Central memory CD8-positive, alpha-beta T cell (primary cell): Measurements from ENCODE around the gene GPX7.

Source experiments
- ATAC-seq: fragments of 150-1000 bp; cut with Tn5 transposase; replicated peaks from 2 replicates; pipeline ENCODE4 v1.10.0; 2022; ENCODE audit warnings: mild to moderate bottlenecking, moderate FRiP score, moderate number of reproducible peaks; ENCODE audit not compliant: poor library complexity, severe bottlenecking; ENCODE audit errors: extremely low read depth
- DNase-seq, 2 donors: peaks; one replicate each; pipeline ENCODE4 v3.0.0; 2021; ENCODE audit warnings: low spot score in 2 of 2
- H3K27ac Mint-ChIP-seq: one replicate; pipeline ENCODE4 v1.8.0; 2022; ENCODE audit warnings: low read depth, mild to moderate bottlenecking, moderate library complexity, mixed read lengths
- H3K27me3 Mint-ChIP-seq: one replicate; pipeline ENCODE4 v1.8.0; 2022; ENCODE audit warnings: mixed read lengths
- H3K36me3 Mint-ChIP-seq: one replicate; pipeline ENCODE4 v1.8.0; 2022; ENCODE audit warnings: mild to moderate bottlenecking, moderate library complexity, mixed read lengths; ENCODE audit not compliant: insufficient read depth
- H3K4me1 Mint-ChIP-seq: one replicate; pipeline ENCODE4 v1.8.0; 2022; ENCODE audit warnings: mixed read lengths
- H3K4me3 Mint-ChIP-seq: one replicate; pipeline ENCODE4 v1.8.0; 2022; ENCODE audit warnings: mild to moderate bottlenecking, moderate library complexity, mixed read lengths
- H3K9me3 Mint-ChIP-seq: one replicate; pipeline ENCODE4 v1.8.0; 2022; ENCODE audit warnings: mixed read lengths

GPX7 gene

GRCh38 chr1:52593495-52593894 is 8.7 kb upstream of the GPX7 start:
- no peaks in the 10 kb centered on the region for H3K27me3 Mint-ChIP-seq
- H3K9me3 Mint-ChIP-seq: no peaks in the 10 kb centered on the region
- H3K27ac Mint-ChIP-seq: no peak overlapping the region
- DNase-seq: no peak
- H3K36me3 Mint-ChIP-seq: peaks cover 2% of the 10 kb centered on the region
- ATAC-seq: no peak
- H3K4me3 Mint-ChIP-seq: no peak overlapping the region
- H3K4me1 Mint-ChIP-seq: no peaks in the 10 kb centered on the region

GRCh38 chr1:52595061-52595460 is 7.1 kb upstream of the GPX7 start:
- no peak overlapping the region for H3K27ac Mint-ChIP-seq
- H3K4me3 Mint-ChIP-seq: no peak overlapping the region

GRCh38 chr1:52597912-52598311 is 4.3 kb upstream of the GPX7 start:
- H3K36me3 Mint-ChIP-seq: peaks cover 10% of the 10 kb centered on the region
- no peak overlapping the region for H3K4me3 Mint-ChIP-seq
- no peaks in the 10 kb centered on the region for H3K27me3 Mint-ChIP-seq
- DNase-seq (no peak), ATAC-seq (no peak)
- no peaks in the 10 kb centered on the region for H3K9me3 Mint-ChIP-seq
- no peak overlapping the region for H3K27ac Mint-ChIP-seq
- H3K4me1 Mint-ChIP-seq: peaks cover 15% of the 10 kb centered on the region

More at GRCh38 chr1:52595061-52595460, 7.1 kb upstream of the GPX7 start:
- H3K9me3 Mint-ChIP-seq: no peaks in the 10 kb centered on the region
- H3K4me1 Mint-ChIP-seq: no peaks in the 10 kb centered on the region
- no peak for ATAC-seq
- peaks cover 2% of the 10 kb centered on the region for H3K36me3 Mint-ChIP-seq
- no peak for DNase-seq
- H3K27me3 Mint-ChIP-seq: no peaks in the 10 kb centered on the region

- H3K36me3 Mint-ChIP-seq: peaks cover 12% of the 10 kb centered on the region
- H3K9me3 Mint-ChIP-seq: no peaks in the 10 kb centered on the region
- no peak overlapping the region for H3K27ac Mint-ChIP-seq
- DNase-seq (no peak), ATAC-seq (no peak)
- no peak overlapping the region for H3K4me3 Mint-ChIP-seq
- H3K27me3 Mint-ChIP-seq: no peaks in the 10 kb centered on the region
- H3K4me1 Mint-ChIP-seq: peaks cover 23% of the 10 kb centered on the region
Measured at GRCh38 chr1:52598729-52599128, 3.4 kb upstream of the GPX7 start.

- H3K4me3 Mint-ChIP-seq: no peak overlapping the region
- ATAC-seq (no peak), DNase-seq (no peak)
- no peaks in the 10 kb centered on the region for H3K9me3 Mint-ChIP-seq
- H3K27me3 Mint-ChIP-seq: no peaks in the 10 kb centered on the region
- H3K36me3 Mint-ChIP-seq: peaks cover 12% of the 10 kb centered on the region
- H3K27ac Mint-ChIP-seq: no peak overlapping the region
- H3K4me1 Mint-ChIP-seq: peaks cover 28% of the 10 kb centered on the region
Measured at GRCh38 chr1:52599236-52599635, 2.9 kb upstream of the GPX7 start.

- ATAC-seq: no peak
Measured at GRCh38 chr1:52600533-52601179, 1.5 kb upstream of the GPX7 start.

GRCh38 chr1:52601519-52601918 is 652 bp upstream of the GPX7 start:
- ATAC-seq (no peak), DNase-seq (no peak)
- Mint-ChIP-seq H3K27me3 (no peaks in the 10 kb centered on the region), H3K9me3 (no peaks in the 10 kb centered on the region), H3K4me3 (peak overlapping the region; percentile 88), H3K27ac (peak overlapping the region; percentile 88), H3K36me3 (peaks cover 16% of the 10 kb centered on the region), H3K4me1 (peaks cover 42% of the 10 kb centered on the region)

More at GRCh38 chr1:52600533-52601179, 1.5 kb upstream of the GPX7 start:
- Mint-ChIP-seq H3K27me3 (no peaks in the 10 kb centered on the region), H3K27ac (no peak overlapping the region), H3K4me1 (peaks cover 33% of the 10 kb centered on the region), H3K4me3 (peak overlapping the region; percentile 88), H3K9me3 (no peaks in the 10 kb centered on the region), H3K36me3 (peaks cover 12% of the 10 kb centered on the region)
- DNase-seq: no peak

- Mint-ChIP-seq H3K4me1 (peaks cover 52% of the 10 kb centered on the region), H3K9me3 (no peaks in the 10 kb centered on the region), H3K27ac (peak overlapping the region; percentile 94), H3K4me3 (peak overlapping the region; percentile 88), H3K36me3 (peaks cover 16% of the 10 kb centered on the region), H3K27me3 (no peaks in the 10 kb centered on the region)
- DNase-seq: no peak
- peak; percentile 54 for ATAC-seq
Measured at GRCh38 chr1:52602856-52603600, 857 bp downstream of the GPX7 start.

- H3K9me3 Mint-ChIP-seq: no peaks in the 10 kb centered on the region
- no peak for ATAC-seq
- H3K27ac Mint-ChIP-seq: peak overlapping the region; percentile 94
- no peaks in the 10 kb centered on the region for H3K27me3 Mint-ChIP-seq
- peaks cover 52% of the 10 kb centered on the region for H3K4me1 Mint-ChIP-seq
- peaks cover 16% of the 10 kb centered on the region for H3K36me3 Mint-ChIP-seq
- no peak for DNase-seq
- peak overlapping the region; percentile 88 for H3K4me3 Mint-ChIP-seq
Measured at GRCh38 chr1:52603630-52604029, 1.5 kb downstream of the GPX7 start.

- no peak for DNase-seq
- no peak for ATAC-seq
- Mint-ChIP-seq H3K27me3 (no peaks in the 10 kb centered on the region), H3K36me3 (peaks cover 16% of the 10 kb centered on the region), H3K4me3 (peak overlapping the region; percentile 88), H3K9me3 (no peaks in the 10 kb centered on the region), H3K27ac (peak overlapping the region; percentile 94), H3K4me1 (peaks cover 52% of the 10 kb centered on the region)
Measured at GRCh38 chr1:52604063-52604770, 2.0 kb downstream of the GPX7 start.

GRCh38 chr1:52613636-52614373 is 11.6 kb downstream of the GPX7 start:
- Mint-ChIP-seq H3K27ac (peak overlapping the region; percentile 0), H3K9me3 (no peaks in the 10 kb centered on the region), H3K36me3 (peaks cover 14% of the 10 kb centered on the region), H3K4me3 (no peak overlapping the region), H3K27me3 (no peaks in the 10 kb centered on the region), H3K4me1 (peaks cover 36% of the 10 kb centered on the region)
- ATAC-seq: no peak
- no peak for DNase-seq

- H3K4me3 Mint-ChIP-seq: no peak overlapping the region
- DNase-seq: no peak
- no peak overlapping the region for H3K27ac Mint-ChIP-seq
- H3K9me3 Mint-ChIP-seq: no peaks in the 10 kb centered on the region
- H3K36me3 Mint-ChIP-seq: peaks cover 17% of the 10 kb centered on the region
- peaks cover 36% of the 10 kb centered on the region for H3K4me1 Mint-ChIP-seq
- no peak for ATAC-seq
- no peaks in the 10 kb centered on the region for H3K27me3 Mint-ChIP-seq
Measured at GRCh38 chr1:52614671-52615070, 12.5 kb downstream of the GPX7 start.
